WTC11 (cell line): Measurements from ENCODE around the gene ESRRG. TPM values are rescaled to one million over a fixed set of nuclear protein-coding genes. Genes with fewer than 3 reads are reported as not detected.
A peak's percentile ranks its signal among the peaks of the same experiment; 100 is the strongest.

Source experiments
- ATAC-seq: fragments of 200-7000 bp; cut with Tn5 transposase; 2 replicates; pipeline ENCODE4 v1.10.0; 2021; ENCODE audit warnings: mild to moderate bottlenecking, moderate library complexity
- CTCF ChIA-PET: fragments of 300-600 bp; sonication (Branson Sonifier 250); formaldehyde crosslinking; loops from one replicate; lab custom pipeline; 2021; ENCODE audit warnings: antibody characterized with exemption; lab: Charles Lee
- POLR2A ChIA-PET: fragments of 350-600 bp; sonication (Branson Sonifier 250); formaldehyde crosslinking; loops from one replicate; lab custom pipeline; 2021; ENCODE audit warnings: antibody characterized with exemption; lab: Charles Lee
- DNase-seq: peaks from one replicate; pipeline ENCODE4 v3.0.0; 2021; ENCODE audit warnings: low spot score
- H3K27ac Mint-ChIP-seq: 2 replicates; pipeline ENCODE4 v1.8.0; 2021; ENCODE audit warnings: mixed read lengths
- H3K27me3 Mint-ChIP-seq: 2 replicates; pipeline ENCODE4 v1.8.0; 2021; ENCODE audit warnings: low read depth, mild to moderate bottlenecking, moderate library complexity, mixed read lengths
- H3K36me3 Mint-ChIP-seq: 2 replicates; pipeline ENCODE4 v1.8.0; 2021; ENCODE audit warnings: mixed read lengths
- H3K4me1 Mint-ChIP-seq: 2 replicates; pipeline ENCODE4 v1.8.0; 2022; ENCODE audit warnings: mixed read lengths
- H3K4me3 Mint-ChIP-seq: 2 replicates; pipeline ENCODE4 v1.8.0; 2021; ENCODE audit warnings: mild to moderate bottlenecking, moderate library complexity, mixed read lengths
- H3K9me3 Mint-ChIP-seq: 2 replicates; pipeline ENCODE4 v1.8.0; 2021; ENCODE audit warnings: mixed read lengths
- ARID4B ChIP-seq: sonication (generic); formaldehyde crosslinking; IDR thresholded peaks from 2 replicates; pipeline ENCODE4 v1.8.0; 2023; ENCODE audit warnings: missing genetic modification reagents, mild to moderate bottlenecking, borderline replicate concordance
- ATF3 ChIP-seq: sonication (generic); formaldehyde crosslinking; conservative IDR thresholded peaks from 2 replicates; pipeline ENCODE4 v1.8.1; 2022; ENCODE audit warnings: mild to moderate bottlenecking, missing genetic modification reagents
- E2F1 ChIP-seq: sonication (generic); formaldehyde crosslinking; IDR thresholded peaks from 2 replicates; pipeline ENCODE4 v1.8.0; 2022; ENCODE audit warnings: mild to moderate bottlenecking, missing genetic modification reagents
- ELF4 ChIP-seq: sonication (generic); formaldehyde crosslinking; IDR thresholded peaks from 2 replicates; pipeline ENCODE4 v1.8.1; 2022; ENCODE audit warnings: low read depth, mild to moderate bottlenecking, moderate library complexity, missing genetic modification reagents
- FOXK1 ChIP-seq: sonication (generic); formaldehyde crosslinking; IDR thresholded peaks from 2 replicates; pipeline ENCODE4 v1.8.0; 2022; ENCODE audit warnings: mild to moderate bottlenecking, moderate library complexity, missing genetic modification reagents
- FOXP4 ChIP-seq: sonication (generic); formaldehyde crosslinking; IDR thresholded peaks from 2 replicates; pipeline ENCODE4 v1.8.0; 2022; ENCODE audit warnings: mild to moderate bottlenecking, missing genetic modification reagents
- HMGA2 ChIP-seq: fragments of 250-450 bp; sonication (Bioruptor Pico); IDR thresholded peaks from 2 replicates; pipeline ENCODE4 v1.4.0; 2021; ENCODE audit warnings: mild to moderate bottlenecking, moderate library complexity
- MYBL2 ChIP-seq: sonication (generic); formaldehyde crosslinking; IDR thresholded peaks from 2 replicates; pipeline ENCODE4 v1.8.1; 2023; ENCODE audit warnings: mild to moderate bottlenecking, moderate library complexity, missing genetic modification reagents
- NR2C2 ChIP-seq: sonication (generic); formaldehyde crosslinking; IDR thresholded peaks from 2 replicates; pipeline ENCODE4 v1.8.0; 2022; ENCODE audit warnings: mild to moderate bottlenecking, missing genetic modification reagents
- RELA ChIP-seq: sonication (generic); formaldehyde crosslinking; IDR thresholded peaks from 2 replicates; pipeline ENCODE4 v1.8.1; 2022; ENCODE audit warnings: missing genetic modification reagents, mild to moderate bottlenecking, borderline replicate concordance
- RORB ChIP-seq: fragments of 250-450 bp; sonication (Bioruptor Pico); IDR thresholded peaks from 2 replicates; pipeline ENCODE4 v1.9.0; 2021; ENCODE audit warnings: mild to moderate bottlenecking
- ZNF121 ChIP-seq: sonication (generic); formaldehyde crosslinking; IDR thresholded peaks from 2 replicates; pipeline ENCODE4 v1.8.0; 2023; ENCODE audit warnings: missing genetic modification reagents
- ZNF281 ChIP-seq: sonication (generic); formaldehyde crosslinking; IDR thresholded peaks from 2 replicates; pipeline ENCODE4 v1.8.0; 2023; ENCODE audit warnings: mild to moderate bottlenecking, missing genetic modification reagents
- ZSCAN18 ChIP-seq: fragments of 250-450 bp; sonication (Bioruptor Pico); IDR thresholded peaks from 2 replicates; pipeline ENCODE4 v2.1.2; 2022; ENCODE audit warnings: mild to moderate bottlenecking, moderate library complexity
- total RNA-seq: library from RNA; stranded (reverse); gene quantifications from 3 replicates; pipeline ENCODE4 v1.2.3, GENCODE V29; 2021

ESRRG gene
- total RNA-seq, 1 experiment from 2014 or later, result 2.3 TPM

- no peaks in the 10 kb centered on the region for H3K9me3 Mint-ChIP-seq
- POLR2A ChIA-PET, result no interaction called here
- H3K4me1 Mint-ChIP-seq, result peaks cover 4% of the 10 kb centered on the region; the same call in 1 of the 2 replicates
- peak overlapping the region; percentile 44; the same call in 1 of the 2 replicates for H3K27ac Mint-ChIP-seq
- CTCF ChIA-PET, result interaction anchor here (1.0 to 1.5 kb wide), 2 partner anchors 61 to 87 kb away, joined by 3 to 6 read pairs; partner anchors contain the start of gene ESRRG
- no peaks in the 10 kb centered on the region for H3K36me3 Mint-ChIP-seq
- TF ChIP-seq ZSCAN18 (CRISPR knock-in tag) (no peak), E2F1 (CRISPR knock-in tag) (no peak), RELA (CRISPR knock-in tag) (no peak), MYBL2 (no peak), ZNF121 (CRISPR knock-in tag) (no peak), ELF4 (CRISPR knock-in tag) (no peak), ZNF281 (no peak), FOXP4 (no peak), ATF3 (no peak), RORB (CRISPR knock-in tag) (no peak), NR2C2 (CRISPR knock-in tag) (no peak), ARID4B (CRISPR knock-in tag) (no peak), HMGA2 (CRISPR knock-in tag) (no peak), FOXK1 (CRISPR knock-in tag) (no peak)
- H3K27me3 Mint-ChIP-seq, result no peaks in the 10 kb centered on the region
- no peak for ATAC-seq
- DNase-seq, result no peak
- H3K4me3 Mint-ChIP-seq, result no peak overlapping the region
Measured at GRCh38 chr1:216662681-216663080, 60.5 kb downstream of the ESRRG start.
